Measurements from ENCODE around the gene CROCC2. TPM values are rescaled to one million over a fixed set of nuclear protein-coding genes. Genes with fewer than 3 reads are reported as not detected.

CROCC2 gene
- total and polyA plus RNA-seq, 2 of the 13 experiments (the other 11 are each of a cell fraction or from before 2014, with no cell fraction given), result not detected

GRCh38 chr2:240857039-240858008, 48.8 kb upstream of the CROCC2 start (continued):
- TF ChIP-seq HOMEZ (CRISPR knock-in tag; IDR thresholded peaks at IDR 0.05; ENCODE audit: low read depth) (peak; percentile 81), KIAA2018 (CRISPR knock-in tag; IDR thresholded peaks at IDR 0.05; ENCODE audit: borderline replicate concordance) (0 out of 2 replicates have a peak, but pooled peaks have one; percentile 32), NCOA2 (CRISPR knock-in tag; IDR thresholded peaks at IDR 0.05) (peak; percentile 91), ESRRA (CRISPR knock-in tag; IDR thresholded peaks at IDR 0.05; ENCODE audit: low read depth) (peak; percentile 97), ISX (CRISPR knock-in tag; conservative IDR thresholded peaks at IDR 0.05) (no peak), FOXA3 (CRISPR knock-in tag; IDR thresholded peaks at IDR 0.05) (peak; percentile 84), HHEX (CRISPR knock-in tag; IDR thresholded peaks at IDR 0.05) (peak; percentile 78), NAIF1 (CRISPR knock-in tag; IDR thresholded peaks at IDR 0.05; ENCODE audit: borderline replicate concordance) (peak; percentile 85; the same call in 1 of the 2 replicates), ZNF710 (CRISPR knock-in tag; IDR thresholded peaks at IDR 0.05; ENCODE audit: borderline replicate concordance) (peak; percentile 98), ZNF768 (CRISPR knock-in tag; IDR thresholded peaks at IDR 0.05) (peak; percentile 71), HNRNPLL (IDR thresholded peaks at IDR 0.05; ENCODE audit: low read depth, low read length, poor library complexity, severe bottlenecking) (no peak), RFX3 (CRISPR knock-in tag; IDR thresholded peaks at IDR 0.05) (peak; percentile 72), DPF2 (CRISPR knock-in tag; IDR thresholded peaks at IDR 0.05; ENCODE audit: borderline replicate concordance, low read depth) (peak; percentile 90), ZNF331 (CRISPR knock-in tag; IDR thresholded peaks at IDR 0.05) (peak; percentile 96), ZNF362 (CRISPR knock-in tag; IDR thresholded peaks at IDR 0.05; ENCODE audit: borderline replicate concordance) (no peak; the same call in 1 of the 2 replicates)

Measured in HepG2 (cell line).